Activated T-cell treated with anti-CD3 and anti-CD28 coated beads, Interleukin-2, amount 50 U/mL, for 4 hours (primary cell): ENCODE data around the gene GJD2. TPM values are rescaled to one million over a fixed set of nuclear protein-coding genes. Genes with fewer than 3 reads are reported as not detected.

ENCODE experiments used
- ATAC-seq, 2 donors: fragments of 200-7000 bp; cut with Tn5 transposase; one replicate each; pipeline ENCODE4 v1.10.0; 2021
- DNase-seq: peaks from one replicate; pipeline ENCODE4 v3.0.0-alpha.2; 2020
- H3K27me3 Mint-ChIP-seq: one replicate; pipeline ENCODE4 v1.8.0; 2021; ENCODE audit warnings: low read depth, mixed read lengths
- H3K36me3 Mint-ChIP-seq: one replicate; pipeline ENCODE4 v1.8.0; 2022; ENCODE audit warnings: mixed read lengths; ENCODE audit not compliant: insufficient read depth
- H3K4me1 Mint-ChIP-seq: one replicate; pipeline ENCODE4 v1.8.0; 2021; ENCODE audit warnings: low read depth, mixed read lengths
- H3K4me3 Mint-ChIP-seq: one replicate; pipeline ENCODE4 v1.8.0; 2021; ENCODE audit warnings: mild to moderate bottlenecking, moderate library complexity, mixed read lengths
- H3K9me3 Mint-ChIP-seq: one replicate; pipeline ENCODE4 v1.8.0; 2021; ENCODE audit warnings: mixed read lengths
- total RNA-seq, 3 donors: library from RNA; stranded (reverse); gene quantifications; one replicate each; pipeline ENCODE4 v1.2.1, GENCODE V29; 2021

The GJD2 gene
- total RNA-seq, 3 donors from 2014 or later = not detected

- H3K27me3 Mint-ChIP-seq = peaks cover 38% of the 10 kb centered on the region
- no peaks in the 10 kb centered on the region for H3K36me3 Mint-ChIP-seq
- H3K4me1 Mint-ChIP-seq = no peaks in the 10 kb centered on the region
- ATAC-seq = no peak
- no peaks in the 10 kb centered on the region for H3K9me3 Mint-ChIP-seq
- H3K4me3 Mint-ChIP-seq = no peak overlapping the region
- no peak for DNase-seq
Measured at GRCh38 chr15:34725556-34725955, 29.2 kb downstream of the GJD2 start.

- Mint-ChIP-seq H3K36me3 (no peaks in the 10 kb centered on the region), H3K4me3 (no peak overlapping the region), H3K4me1 (no peaks in the 10 kb centered on the region), H3K27me3 (peaks cover 40% of the 10 kb centered on the region), H3K9me3 (no peaks in the 10 kb centered on the region)
- ATAC-seq (no peak), DNase-seq (no peak)
Measured at GRCh38 chr15:34724481-34724880, 30.3 kb downstream of the GJD2 start.

GRCh38 chr15:34722439-34722836 lies 32.4 kb downstream of the GJD2 start:
- ATAC-seq (no peak), DNase-seq (no peak)
- Mint-ChIP-seq H3K4me3 (no peak overlapping the region), H3K27me3 (peaks cover 41% of the 10 kb centered on the region), H3K9me3 (no peaks in the 10 kb centered on the region), H3K4me1 (no peaks in the 10 kb centered on the region), H3K36me3 (no peaks in the 10 kb centered on the region)

- Mint-ChIP-seq H3K4me1 (no peaks in the 10 kb centered on the region), H3K9me3 (no peaks in the 10 kb centered on the region)
Measured at GRCh38 chr15:34721802-34722438, 32.9 kb downstream of the GJD2 start.

GRCh38 chr15:34721157-34721801 lies 33.5 kb downstream of the GJD2 start:
- Mint-ChIP-seq H3K4me1 (no peaks in the 10 kb centered on the region), H3K9me3 (no peaks in the 10 kb centered on the region), H3K27me3 (peaks cover 41% of the 10 kb centered on the region), H3K4me3 (no peak overlapping the region), H3K36me3 (no peaks in the 10 kb centered on the region)
- DNase-seq (no peak), ATAC-seq (no peak)

More at GRCh38 chr15:34721802-34722438, 32.9 kb downstream of the GJD2 start:
- no peak for ATAC-seq
- H3K27me3 Mint-ChIP-seq = peaks cover 41% of the 10 kb centered on the region
- H3K4me3 Mint-ChIP-seq = no peak overlapping the region
- H3K36me3 Mint-ChIP-seq = no peaks in the 10 kb centered on the region
- no peak for DNase-seq

- ATAC-seq = no peak
- no peaks in the 10 kb centered on the region for H3K4me1 Mint-ChIP-seq
- peaks cover 33% of the 10 kb centered on the region for H3K27me3 Mint-ChIP-seq
Measured at GRCh38 chr15:34719695-34720094, 35.1 kb downstream of the GJD2 start.

GRCh38 chr15:34718681-34719665 lies 35.8 kb downstream of the GJD2 start:
- ATAC-seq = no peak
- Mint-ChIP-seq H3K4me3 (no peak overlapping the region), H3K9me3 (no peaks in the 10 kb centered on the region), H3K4me1 (no peaks in the 10 kb centered on the region), H3K27me3 (peaks cover 31% of the 10 kb centered on the region), H3K36me3 (no peaks in the 10 kb centered on the region)
- DNase-seq = no peak

More at GRCh38 chr15:34719695-34720094, 35.1 kb downstream of the GJD2 start:
- Mint-ChIP-seq H3K36me3 (no peaks in the 10 kb centered on the region), H3K4me3 (no peak overlapping the region), H3K9me3 (no peaks in the 10 kb centered on the region)
- no peak for DNase-seq

GRCh38 chr15:34717729-34718128 lies 37.1 kb downstream of the GJD2 start:
- H3K36me3 Mint-ChIP-seq = no peaks in the 10 kb centered on the region
- ATAC-seq (no peak), DNase-seq (no peak)
- H3K4me1 Mint-ChIP-seq = no peaks in the 10 kb centered on the region
- peaks cover 25% of the 10 kb centered on the region for H3K27me3 Mint-ChIP-seq
- H3K4me3 Mint-ChIP-seq = no peak overlapping the region
- no peaks in the 10 kb centered on the region for H3K9me3 Mint-ChIP-seq

GRCh38 chr15:34716111-34716510 lies 38.7 kb downstream of the GJD2 start:
- H3K27me3 Mint-ChIP-seq = peaks cover 22% of the 10 kb centered on the region
- no peak overlapping the region for H3K4me3 Mint-ChIP-seq
- no peak for ATAC-seq
- H3K4me1 Mint-ChIP-seq = no peaks in the 10 kb centered on the region
- no peaks in the 10 kb centered on the region for H3K9me3 Mint-ChIP-seq
- DNase-seq = no peak
- no peaks in the 10 kb centered on the region for H3K36me3 Mint-ChIP-seq

GRCh38 chr15:34714476-34715121 lies 40.2 kb downstream of the GJD2 start:
- Mint-ChIP-seq H3K4me3 (no peak overlapping the region), H3K9me3 (no peaks in the 10 kb centered on the region), H3K27me3 (peaks cover 23% of the 10 kb centered on the region), H3K36me3 (no peaks in the 10 kb centered on the region), H3K4me1 (no peaks in the 10 kb centered on the region)
- DNase-seq = no peak
- no peak for ATAC-seq

GRCh38 chr15:34713635-34714034 lies 41.2 kb downstream of the GJD2 start:
- no peak for DNase-seq
- Mint-ChIP-seq H3K4me3 (no peak overlapping the region), H3K9me3 (no peaks in the 10 kb centered on the region), H3K36me3 (no peaks in the 10 kb centered on the region), H3K27me3 (peaks cover 25% of the 10 kb centered on the region), H3K4me1 (no peaks in the 10 kb centered on the region)
- no peak for ATAC-seq

- H3K4me3 Mint-ChIP-seq = no peak overlapping the region
- no peak for DNase-seq
- no peaks in the 10 kb centered on the region for H3K4me1 Mint-ChIP-seq
- no peaks in the 10 kb centered on the region for H3K9me3 Mint-ChIP-seq
- no peaks in the 10 kb centered on the region for H3K36me3 Mint-ChIP-seq
- H3K27me3 Mint-ChIP-seq = peaks cover 26% of the 10 kb centered on the region
- ATAC-seq = no peak
Measured at GRCh38 chr15:34709866-34710265, 44.9 kb downstream of the GJD2 start.

GRCh38 chr15:34708422-34708821 lies 46.4 kb downstream of the GJD2 start:
- Mint-ChIP-seq H3K9me3 (no peaks in the 10 kb centered on the region), H3K4me1 (no peaks in the 10 kb centered on the region), H3K4me3 (no peak overlapping the region), H3K27me3 (peaks cover 28% of the 10 kb centered on the region), H3K36me3 (no peaks in the 10 kb centered on the region)
- DNase-seq = no peak
- no peak for ATAC-seq

- Mint-ChIP-seq H3K36me3 (no peaks in the 10 kb centered on the region), H3K27me3 (peaks cover 14% of the 10 kb centered on the region), H3K4me3 (no peak overlapping the region), H3K9me3 (no peaks in the 10 kb centered on the region), H3K4me1 (no peaks in the 10 kb centered on the region)
- ATAC-seq (no peak), DNase-seq (no peak)
Measured at GRCh38 chr15:34701536-34701935, 53.3 kb downstream of the GJD2 start.
